ENCODE data around the gene CGB5. TPM values are rescaled to one million over a fixed set of nuclear protein-coding genes. Genes with fewer than 3 reads are reported as not detected.
"Not testable (repeated sequence)": the region's sequence is repeated elsewhere in the genome, so short reads cannot be mapped to it uniquely, and the experiment has no call there.

CGB5 gene
- total RNA-seq, 4 donors from 2014 or later: not detected

DNA sequence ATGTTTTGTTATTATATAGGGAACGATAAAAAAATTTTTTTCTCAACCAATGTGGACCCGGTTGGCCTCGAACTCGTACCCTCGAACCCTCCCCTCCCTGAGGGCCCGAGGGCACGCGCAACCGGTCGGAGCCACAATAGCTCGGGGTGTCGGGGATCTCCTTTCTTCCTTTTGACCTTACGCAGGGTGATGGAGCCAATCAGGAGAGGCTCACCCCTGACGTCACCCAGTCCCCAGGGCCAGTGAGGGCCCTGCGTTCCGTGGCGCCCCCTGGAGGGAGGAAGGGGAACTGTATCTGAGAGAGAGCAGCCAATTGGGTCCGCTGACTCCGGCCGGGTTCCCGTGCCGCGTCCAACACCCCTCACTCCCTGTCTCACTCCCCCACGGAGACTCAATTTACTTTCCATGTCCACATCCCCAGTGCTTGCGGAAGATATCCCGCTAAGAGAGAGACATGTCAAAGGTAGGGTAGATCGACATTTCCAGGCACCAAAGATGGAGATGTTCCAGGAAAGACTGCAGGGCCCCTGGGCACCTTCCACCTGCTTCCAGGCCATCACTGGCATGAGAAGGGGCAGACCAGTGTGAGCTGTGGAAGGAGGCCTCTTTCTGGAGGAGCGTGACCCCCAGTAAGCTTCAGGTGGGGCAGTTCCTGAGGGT lies 11.9 kb upstream of the CGB5 start, which contains the start of gene CGB2:
TSS of gene CGB2 (plus strand) at position 249 of the 660 bp plus-strand sequence. CDS start at position 455, 206 bp downstream.
- H3K4me3 ChIP-seq; H3K27ac ChIP-seq; DNase-seq (ENCODE audit: low spot score in 2 of 2); H3K36me3 ChIP-seq; H3K9me3 ChIP-seq; H3K4me1 ChIP-seq; H3K27me3 ChIP-seq: not testable (repeated sequence)
- WGBS, 2 donors: 15 to 28% methylated on average over 26 to 27 of the region's 28 CpGs
- TF ChIP-seq, protein P1, sequence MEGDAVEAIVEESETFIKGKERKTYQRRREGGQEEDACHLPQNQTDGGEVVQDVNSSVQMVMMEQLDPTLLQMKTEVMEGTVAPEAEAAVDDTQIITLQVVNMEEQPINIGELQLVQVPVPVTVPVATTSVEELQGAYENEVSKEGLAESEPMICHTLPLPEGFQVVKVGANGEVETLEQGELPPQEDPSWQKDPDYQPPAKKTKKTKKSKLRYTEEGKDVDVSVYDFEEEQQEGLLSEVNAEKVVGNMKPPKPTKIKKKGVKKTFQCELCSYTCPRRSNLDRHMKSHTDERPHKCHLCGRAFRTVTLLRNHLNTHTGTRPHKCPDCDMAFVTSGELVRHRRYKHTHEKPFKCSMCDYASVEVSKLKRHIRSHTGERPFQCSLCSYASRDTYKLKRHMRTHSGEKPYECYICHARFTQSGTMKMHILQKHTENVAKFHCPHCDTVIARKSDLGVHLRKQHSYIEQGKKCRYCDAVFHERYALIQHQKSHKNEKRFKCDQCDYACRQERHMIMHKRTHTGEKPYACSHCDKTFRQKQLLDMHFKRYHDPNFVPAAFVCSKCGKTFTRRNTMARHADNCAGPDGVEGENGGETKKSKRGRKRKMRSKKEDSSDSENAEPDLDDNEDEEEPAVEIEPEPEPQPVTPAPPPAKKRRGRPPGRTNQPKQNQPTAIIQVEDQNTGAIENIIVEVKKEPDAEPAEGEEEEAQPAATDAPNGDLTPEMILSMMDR (IDR thresholded peaks at IDR 0.05): peak in 2 of 5 experiments; percentile 6 to 9

DNA sequence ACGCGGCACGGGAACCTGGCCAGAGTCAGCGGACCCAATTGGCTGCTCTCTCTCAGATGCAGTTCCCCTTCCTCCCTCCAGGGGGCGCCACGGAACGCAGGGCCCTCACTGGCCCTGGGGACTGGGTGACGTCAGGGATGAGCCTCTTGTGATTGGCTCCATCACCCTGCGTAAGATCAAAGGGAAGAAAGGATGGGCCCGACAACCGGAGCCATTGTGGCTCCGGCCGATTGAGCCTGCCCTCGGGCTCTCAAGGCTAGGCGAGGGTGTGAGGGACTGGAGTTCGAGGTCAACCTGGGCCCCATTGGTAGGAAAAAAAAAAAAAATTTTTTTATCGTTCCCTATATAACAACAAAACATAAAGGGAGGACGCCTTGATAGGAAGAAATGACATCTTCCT lies 6.8 kb upstream of the CGB5 start, which contains the start of gene CGB1:
TSS of gene CGB1 (minus strand) at position 81 of the 400 bp plus-strand sequence. CDS start 184 bp downstream, outside the sequence.
- TF ChIP-seq, protein P1 (IDR thresholded peaks at IDR 0.05): peak in 1 of 5 experiments; percentile 5
- H3K9me3 ChIP-seq; H3K27me3 ChIP-seq; H3K27ac ChIP-seq; H3K4me1 ChIP-seq; H3K4me3 ChIP-seq; DNase-seq (ENCODE audit: low spot score in 2 of 2); H3K36me3 ChIP-seq: not testable (repeated sequence)
- WGBS, 2 donors: 45 to 61% methylated on average over 18 of the region's 18 CpGs

DNA sequence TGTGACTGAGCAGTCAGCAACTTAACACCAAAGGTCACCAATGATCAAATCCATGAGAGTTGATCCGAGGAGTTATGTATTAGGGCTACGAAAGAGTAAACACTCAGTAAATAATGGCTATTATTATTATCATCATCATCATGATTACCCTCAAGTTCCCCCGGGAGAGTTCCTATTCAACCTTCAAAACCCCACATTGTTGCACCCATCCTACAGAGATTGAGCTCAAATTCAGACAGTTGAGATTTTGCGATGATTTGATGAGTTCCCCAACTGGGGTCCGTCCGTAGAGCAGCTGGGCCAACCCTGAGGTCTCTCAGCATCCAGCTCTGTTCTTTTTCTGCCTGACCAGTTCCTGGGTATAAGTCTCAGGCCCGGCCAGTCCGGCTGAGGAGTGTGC lies 5.5 kb upstream of the CGB5 start:
- not testable (repeated sequence) for H3K4me3 ChIP-seq; H3K4me1 ChIP-seq; H3K27me3 ChIP-seq; DNase-seq (ENCODE audit: low spot score in 2 of 2); H3K9me3 ChIP-seq; H3K36me3 ChIP-seq; H3K27ac ChIP-seq
- WGBS, 2 donors: 83 to 89% methylated on average over 8 of the region's 8 CpGs

DNA sequence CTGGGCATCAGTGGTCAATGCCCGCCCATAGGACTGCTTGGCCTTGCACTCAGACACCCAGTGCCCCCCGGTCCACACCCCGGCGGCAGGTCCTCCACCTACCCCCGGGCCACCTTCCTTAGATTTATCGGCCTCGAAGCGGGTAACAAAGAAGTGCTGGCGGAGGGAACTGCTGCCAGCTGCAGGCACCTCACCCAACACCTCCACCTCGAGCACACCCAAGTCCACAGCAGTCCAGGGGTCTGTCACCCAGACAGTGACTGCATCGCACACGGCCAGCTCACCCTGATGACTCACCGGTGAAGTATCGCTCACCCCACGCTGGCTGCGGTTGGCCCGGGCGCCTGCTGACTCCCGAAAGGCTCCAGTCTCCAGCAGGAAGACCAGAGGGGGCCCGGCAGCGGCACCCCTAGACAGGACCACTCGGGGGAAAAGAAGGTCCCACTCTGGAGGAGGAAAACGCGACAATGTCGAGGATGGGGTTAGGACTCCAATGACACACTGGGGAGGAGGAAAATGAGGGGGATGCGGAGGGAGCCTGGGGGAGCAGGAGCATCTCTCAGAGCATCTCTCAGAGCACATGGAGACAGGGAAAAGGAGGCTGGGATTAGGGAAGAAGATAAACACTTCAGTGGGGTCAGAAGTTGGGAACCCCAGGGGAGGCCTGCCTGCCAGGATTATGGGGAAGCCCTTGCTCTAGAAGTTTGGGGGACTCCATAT lies 4.9 kb upstream of the CGB5 start:
- not testable (repeated sequence) for H3K27ac ChIP-seq; H3K9me3 ChIP-seq; H3K27me3 ChIP-seq; H3K36me3 ChIP-seq; H3K4me1 ChIP-seq; H3K4me3 ChIP-seq; DNase-seq (ENCODE audit: low spot score in 2 of 2)
- 82 to 83% methylated on average over 17 to 26 of the region's 26 CpGs for WGBS, 2 donors

DNA sequence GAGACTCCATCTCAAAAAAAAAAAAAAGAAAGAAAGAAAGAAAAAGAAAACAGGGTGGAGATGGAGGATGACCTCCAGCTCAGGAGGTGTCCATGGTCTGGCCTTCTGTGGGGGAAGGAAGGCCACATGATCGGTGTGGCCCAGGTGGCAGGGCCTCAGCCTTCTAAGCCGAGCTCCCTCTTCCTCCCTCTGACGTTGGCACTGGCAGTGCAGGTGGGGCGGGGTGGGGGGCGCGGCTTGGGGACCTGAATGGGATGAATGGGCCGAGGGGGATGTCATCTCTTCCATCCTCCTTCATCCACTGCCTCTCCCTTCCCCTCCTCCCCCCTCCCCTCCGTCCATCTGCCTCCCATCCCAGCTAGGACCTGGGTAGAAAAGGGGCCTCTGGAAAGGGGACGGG lies 3.9 kb upstream of the CGB5 start:
- 54 to 59% methylated on average over 9 of the region's 9 CpGs for WGBS, 2 donors

DNA sequence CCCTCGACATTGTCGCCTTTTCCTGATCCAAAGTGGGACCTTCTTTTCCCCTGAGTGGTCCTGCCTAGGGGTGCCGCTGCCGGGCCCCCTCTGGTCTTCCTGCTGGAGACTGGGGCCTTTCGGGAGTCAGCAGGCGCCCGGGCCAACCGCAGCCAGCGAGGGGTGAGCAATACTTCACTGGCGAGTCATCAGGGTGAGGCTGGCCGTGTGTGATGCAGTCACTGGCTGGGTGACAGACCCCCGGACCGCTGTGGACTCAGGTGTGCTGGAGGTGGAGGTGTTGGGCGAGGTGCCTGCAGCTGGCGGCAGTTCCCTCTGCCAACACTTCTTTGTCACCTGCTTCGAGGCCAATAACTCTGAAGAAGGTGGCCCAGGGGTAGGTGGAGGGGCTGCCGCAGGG lies 1.5 kb upstream of the CGB5 start:
- Histone ChIP-seq H3K4me1 (no peaks in the 10 kb centered on the region), H3K27ac (no peak overlapping the region), H3K9me3 (no peaks in the 10 kb centered on the region), H3K27me3 (no peaks in the 10 kb centered on the region), H3K4me3 (no peak overlapping the region), H3K36me3 (no peaks in the 10 kb centered on the region)
- DNase-seq (ENCODE audit: low spot score in 2 of 2): no peak
- TF ChIP-seq EP300 (IDR thresholded peaks at IDR 0.05) (no peak), POLR2A (IDR thresholded peaks at IDR 0.05) (no peak)
- TF ChIP-seq, protein P1 (IDR thresholded peaks at IDR 0.05): no peak
- 74 to 85% methylated on average over 17 of the region's 17 CpGs for WGBS, 2 donors

More for the DNA sequence above, 3.9 kb upstream of the CGB5 start:
- H3K27me3 ChIP-seq; H3K9me3 ChIP-seq; H3K4me3 ChIP-seq; H3K4me1 ChIP-seq; DNase-seq (ENCODE audit: low spot score in 2 of 2); H3K27ac ChIP-seq; H3K36me3 ChIP-seq: not testable (repeated sequence)

DNA sequence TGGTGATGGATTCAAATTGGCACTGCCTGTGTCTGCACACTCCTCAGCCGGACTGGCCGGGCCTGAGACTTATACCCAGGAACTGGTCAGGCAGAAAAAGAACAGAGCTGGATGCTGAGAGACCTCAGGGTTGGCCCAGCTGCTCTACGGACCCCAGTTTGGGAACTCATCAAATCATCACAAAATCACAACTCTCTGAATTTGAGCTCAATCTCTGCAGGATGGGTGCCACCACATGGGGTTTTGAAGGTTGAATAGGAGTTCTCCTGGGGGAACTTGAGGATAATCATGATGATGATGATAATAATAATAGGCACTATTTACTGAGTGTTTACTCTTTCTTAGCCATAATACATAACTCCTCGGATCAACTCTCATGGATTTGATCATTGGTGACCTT lies 982 bp upstream of the CGB5 start:
- H3K4me3 ChIP-seq; DNase-seq (ENCODE audit: low spot score in 2 of 2); H3K4me1 ChIP-seq; H3K27me3 ChIP-seq; H3K9me3 ChIP-seq; H3K27ac ChIP-seq; H3K36me3 ChIP-seq: not testable (repeated sequence)
- WGBS, 2 donors: 77 to 89% methylated on average over 2 to 4 of the region's 4 CpGs

DNA sequence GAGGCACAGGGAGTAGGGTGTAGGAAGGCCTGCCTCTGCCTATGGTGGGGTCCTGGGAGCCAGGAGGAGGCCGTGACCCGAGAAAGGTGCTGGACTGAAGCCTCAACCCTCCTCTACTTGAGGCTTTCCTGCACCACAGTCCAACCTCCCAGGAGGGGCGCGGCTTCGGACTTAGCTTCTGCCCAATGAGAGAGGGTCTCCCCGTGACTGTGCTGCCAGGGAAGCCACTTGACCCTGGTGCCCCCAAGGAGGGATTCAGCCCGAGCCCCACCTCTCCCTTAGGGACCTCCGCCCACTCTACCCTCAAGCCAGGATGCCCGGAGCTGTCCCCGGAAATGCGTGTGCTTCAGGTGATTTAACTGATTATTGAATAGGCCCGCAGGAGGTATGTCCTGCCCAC lies 5.4 kb downstream of the CGB5 start, which contains the start of gene CGB8:
TSS of gene CGB8 (minus strand) at position 101 of the 400 bp plus-strand sequence. CDS start 372 bp downstream, outside the sequence.
- WGBS, 2 donors: 52 to 56% methylated on average over 6 to 9 of the region's 12 CpGs
- not testable (repeated sequence) for H3K4me3 ChIP-seq; H3K27me3 ChIP-seq; H3K4me1 ChIP-seq; H3K36me3 ChIP-seq; H3K9me3 ChIP-seq; H3K27ac ChIP-seq; DNase-seq (ENCODE audit: low spot score in 2 of 2)

DNA sequence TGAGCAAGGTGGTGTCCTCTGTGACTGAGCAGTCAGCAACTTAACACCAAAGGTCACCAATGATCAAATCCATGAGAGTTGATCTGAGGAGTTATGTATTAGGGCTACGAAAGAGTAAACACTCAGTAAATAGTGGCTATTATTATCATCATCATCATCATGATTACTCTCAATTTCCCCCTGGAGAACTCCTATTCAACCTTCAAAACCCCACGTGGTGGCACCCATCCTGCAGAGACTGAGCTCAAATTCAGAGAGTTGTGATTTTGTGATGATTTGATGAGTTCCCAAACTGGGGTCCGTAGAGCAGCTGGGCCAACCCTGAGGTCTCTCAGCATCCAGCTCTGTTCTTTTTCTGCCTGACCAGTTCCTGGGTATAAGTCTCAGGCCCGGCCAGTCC lies 6.2 kb downstream of the CGB5 start:
- WGBS, 2 donors: 76 to 92% methylated on average over 3 of the region's 4 CpGs
- not testable (repeated sequence) for H3K9me3 ChIP-seq, H3K4me3 ChIP-seq

DNA sequence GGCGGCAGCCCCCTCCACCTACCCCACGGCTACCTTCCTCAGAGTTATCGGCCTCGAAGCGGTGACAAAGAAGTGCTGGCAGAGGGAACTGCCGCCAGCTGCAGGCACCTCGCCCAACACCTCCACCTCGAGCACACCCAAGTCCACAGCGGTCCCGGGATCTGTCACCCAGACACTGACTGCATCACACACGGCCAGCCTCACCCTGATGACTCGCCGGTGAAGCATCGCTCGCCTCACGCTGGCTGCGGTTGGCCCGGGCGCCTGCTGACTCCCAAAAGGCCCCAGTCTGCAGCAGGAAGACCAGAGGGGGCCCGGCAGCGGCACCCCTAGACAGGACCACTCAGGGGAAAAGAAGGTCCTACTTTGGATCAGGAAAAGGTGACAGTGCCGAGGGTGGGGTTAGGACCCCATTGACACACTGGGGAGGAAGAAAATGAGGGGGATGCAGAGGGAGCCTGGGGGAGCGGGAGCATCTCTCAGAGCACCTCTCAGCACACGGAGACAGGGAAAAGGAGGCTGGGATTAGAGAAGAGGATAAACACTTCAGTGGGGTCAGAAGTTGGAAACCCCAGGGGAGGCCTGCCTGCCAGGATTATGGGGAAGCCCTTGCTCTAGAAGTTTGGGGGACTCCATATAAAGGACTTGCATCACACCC lies 6.9 kb downstream of the CGB5 start:
- DNase-seq (ENCODE audit: low spot score in 2 of 2); H3K4me1 ChIP-seq; H3K4me3 ChIP-seq; H3K9me3 ChIP-seq; H3K36me3 ChIP-seq; H3K27me3 ChIP-seq; H3K27ac ChIP-seq: not testable (repeated sequence)
- whole genome bisulfite sequencing, 2 donors: 74 to 81% methylated on average over 11 to 22 of the region's 24 CpGs

More for the DNA sequence above, 6.2 kb downstream of the CGB5 start:
- H3K4me1 ChIP-seq; DNase-seq (ENCODE audit: low spot score in 2 of 2); H3K27ac ChIP-seq; H3K36me3 ChIP-seq; H3K27me3 ChIP-seq: not testable (repeated sequence)

Measured in tibial nerve (tissue), 4 donors.